Activated T-helper 1 cell treated with anti-CD3 and anti-CD28 coated beads, Interleukin-2, amount 50 U/mL, for 16 hours (primary cell): ENCODE results near the gene EFNA1.

Experiments used
- DNase-seq, 2 donors: peaks; one replicate each; pipeline ENCODE4 v3.0.0-alpha.2; 2020; ENCODE audit warnings: low read depth in 1 of 2, low spot score in 1 of 2

EFNA1 gene, protein sequence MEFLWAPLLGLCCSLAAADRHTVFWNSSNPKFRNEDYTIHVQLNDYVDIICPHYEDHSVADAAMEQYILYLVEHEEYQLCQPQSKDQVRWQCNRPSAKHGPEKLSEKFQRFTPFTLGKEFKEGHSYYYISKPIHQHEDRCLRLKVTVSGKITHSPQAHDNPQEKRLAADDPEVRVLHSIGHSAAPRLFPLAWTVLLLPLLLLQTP

DNA sequence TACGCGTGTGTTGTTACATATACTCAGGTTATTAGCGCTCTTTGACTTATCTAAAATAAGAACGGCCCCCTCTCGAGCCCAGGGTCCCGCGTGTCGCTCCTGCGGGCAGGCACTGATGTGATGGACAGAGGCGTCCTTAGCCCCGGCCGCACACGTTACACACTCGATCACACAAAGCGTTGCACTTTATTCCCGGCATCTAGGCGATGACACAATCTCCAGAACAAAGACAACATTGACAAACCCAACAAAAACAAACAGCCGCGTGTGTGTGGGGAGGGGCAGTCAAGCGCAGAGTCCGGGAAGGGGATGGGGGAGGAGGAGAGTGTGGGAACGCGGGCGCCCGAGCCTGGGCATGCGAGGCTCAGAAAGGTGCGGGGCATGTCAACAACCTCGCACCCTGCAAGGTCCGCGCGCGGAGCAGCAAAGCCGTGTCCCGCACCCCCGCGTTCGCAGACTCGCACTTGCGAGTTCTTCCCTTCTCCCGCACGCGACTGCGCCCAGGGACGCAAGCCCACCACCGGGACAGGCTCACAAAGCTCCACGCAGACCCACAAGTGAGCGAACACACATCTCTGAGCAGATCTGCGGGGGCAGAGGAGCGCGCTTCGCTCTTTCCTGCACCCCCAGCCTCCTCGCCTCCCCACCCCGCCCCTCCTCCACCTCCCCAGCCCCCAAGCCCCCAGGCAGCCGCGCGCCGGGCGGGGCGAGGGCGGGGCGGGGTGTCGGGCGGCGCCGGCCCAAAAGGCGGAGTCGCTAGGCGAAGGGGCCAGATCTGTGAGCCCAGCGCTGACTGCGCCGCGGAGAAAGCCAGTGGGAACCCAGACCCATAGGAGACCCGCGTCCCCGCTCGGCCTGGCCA lies at the start of gene EFNA1:
Gene EFNA1, plus strand, starts transcription at position 772 of the 862 bp plus-strand sequence. CDS start 102 bp downstream, outside the sequence.
- no peak for DNase-seq

DNA sequence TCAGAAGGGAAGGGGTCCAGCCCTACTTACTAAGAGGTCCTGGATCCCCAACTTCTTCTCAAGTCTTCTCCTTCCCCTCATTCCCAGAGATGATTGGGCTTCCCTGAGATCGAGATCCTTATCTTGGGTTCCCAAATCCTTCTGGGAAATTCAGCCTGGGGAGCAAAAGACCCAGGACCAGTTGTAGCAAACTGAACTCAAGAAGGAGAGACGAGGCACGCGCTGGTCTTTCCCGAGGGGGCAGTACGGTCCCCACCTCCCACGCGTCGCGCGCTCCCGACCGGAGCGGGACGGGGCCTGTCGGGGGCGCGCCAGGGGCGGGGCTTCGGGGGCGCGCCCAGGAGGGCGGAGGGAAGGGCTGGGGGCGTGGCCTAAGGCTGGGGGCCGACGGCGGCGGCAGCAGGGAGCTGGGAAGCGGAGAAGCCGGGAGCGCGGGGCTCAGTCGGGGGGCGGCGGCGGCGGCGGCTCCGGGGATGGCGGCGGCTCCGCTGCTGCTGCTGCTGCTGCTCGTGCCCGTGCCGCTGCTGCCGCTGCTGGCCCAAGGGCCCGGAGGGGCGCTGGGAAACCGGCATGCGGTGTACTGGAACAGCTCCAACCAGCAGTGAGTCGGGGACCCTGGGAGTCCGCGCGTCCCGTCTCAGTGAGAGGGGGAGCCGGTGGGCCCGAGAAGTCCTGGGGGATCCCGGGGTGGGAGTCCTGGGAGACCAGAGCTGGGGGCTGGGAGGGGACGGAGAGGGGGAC lies 49.0 kb upstream of the EFNA1 start, which contains the start of gene EFNA3:
Gene EFNA3, plus strand, starts transcription at position 369 of the 741 bp plus-strand sequence. Its CDS starts 105 bp downstream, at position 474.
- DNase-seq, result peak in 1 of 2 donors; percentile 51

DNA sequence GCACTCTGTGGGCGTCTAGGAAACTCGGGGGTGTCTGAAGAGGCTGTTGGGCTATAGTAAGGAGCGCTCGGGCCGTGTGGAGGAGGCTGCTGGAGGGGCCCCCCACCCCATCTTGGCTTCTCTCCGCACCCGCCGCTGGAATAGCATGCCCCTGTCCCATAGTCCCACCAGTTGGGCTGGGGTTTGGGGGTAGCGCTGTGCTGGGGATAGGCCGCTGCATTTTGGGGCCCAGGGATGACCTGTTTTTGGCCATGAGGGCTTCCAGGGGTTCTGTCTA lies 48.5 kb upstream of the EFNA1 start:
- no peak for DNase-seq

DNA sequence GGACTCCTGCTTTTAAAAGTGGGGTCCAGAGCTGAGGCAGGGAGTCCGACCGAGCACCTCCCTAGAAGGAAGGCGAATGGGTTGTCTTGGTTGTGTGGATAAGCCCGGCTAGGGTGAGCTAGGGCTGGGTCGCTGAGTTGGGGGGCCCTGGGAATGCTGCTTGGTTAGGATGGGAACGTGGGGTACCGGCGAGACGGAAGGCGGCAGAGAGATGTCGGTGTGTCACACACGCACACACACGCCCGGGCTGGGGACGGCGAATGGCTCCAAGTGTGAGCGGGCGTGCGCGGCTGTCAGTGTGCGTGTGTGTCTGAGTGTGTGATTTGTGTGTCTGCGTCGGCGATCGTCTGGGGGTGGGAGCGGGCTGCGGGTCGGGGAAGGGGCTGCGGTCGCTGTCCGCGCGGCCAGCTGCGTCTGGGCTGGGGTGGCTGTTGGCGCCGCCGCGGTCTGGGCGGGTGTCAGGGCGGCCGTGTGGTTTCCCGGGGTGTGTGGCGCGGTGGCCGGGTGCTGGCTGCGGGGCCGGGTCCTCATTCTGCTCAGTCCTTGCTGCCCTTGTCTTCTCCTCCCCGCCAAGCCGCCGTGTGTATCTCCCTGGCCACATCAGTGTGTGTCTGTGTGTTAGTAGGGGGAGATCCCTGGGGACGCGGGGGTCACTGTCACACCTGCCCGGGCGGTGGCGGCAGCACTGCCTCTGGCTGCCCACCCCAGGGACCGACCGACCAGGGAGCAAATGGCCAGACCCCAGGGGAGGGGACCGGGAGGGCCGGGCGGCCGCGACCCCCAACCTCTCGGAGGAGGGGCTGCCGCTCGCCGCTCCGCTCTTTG lies 48.0 kb upstream of the EFNA1 start:
- no peak for DNase-seq

DNA sequence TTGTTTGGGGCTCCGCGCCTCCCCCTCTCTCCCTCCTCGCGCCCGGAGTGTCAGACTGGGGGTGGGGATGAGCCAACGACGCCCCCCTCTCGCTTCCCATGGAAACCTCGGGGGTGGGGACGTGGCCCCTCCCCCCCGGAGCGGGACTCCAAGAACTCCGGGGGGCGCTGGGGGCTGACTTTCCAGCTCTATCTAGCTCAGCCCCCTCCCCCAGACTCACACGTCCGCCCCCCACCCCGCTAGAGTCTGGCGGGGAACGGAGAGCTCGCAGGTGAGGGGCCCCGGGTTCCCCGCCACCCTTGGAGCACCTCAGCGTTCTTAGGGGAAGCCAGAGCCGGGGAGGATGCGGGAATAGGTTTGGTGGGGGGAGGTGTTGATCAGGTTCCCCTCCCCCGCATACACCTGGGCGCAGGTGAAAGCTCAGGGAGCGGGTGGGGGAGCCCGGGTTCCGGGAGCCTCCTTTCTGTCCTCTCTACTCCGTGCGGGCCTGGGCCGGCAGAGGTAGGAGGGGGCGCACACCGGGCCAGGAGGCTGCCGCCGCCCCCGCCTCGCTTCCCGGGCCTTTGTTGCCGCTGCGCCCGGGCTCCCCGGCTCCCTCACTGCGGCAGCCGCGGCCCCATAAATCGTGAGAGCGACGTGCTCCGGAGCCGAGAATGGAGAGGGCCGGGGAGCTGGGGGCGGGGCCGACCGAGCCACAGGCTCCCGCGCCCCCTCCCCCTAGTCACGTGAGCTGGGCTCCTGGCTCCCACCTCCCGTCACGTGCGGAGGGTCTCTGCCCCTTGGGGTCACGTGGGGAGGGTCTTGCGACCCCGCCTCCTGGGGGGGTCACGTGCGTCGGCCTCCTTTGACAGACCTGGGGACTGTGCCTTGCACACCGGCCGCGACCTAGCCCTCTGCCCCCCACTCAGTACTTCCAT lies 47.1 kb upstream of the EFNA1 start:
- no peak for DNase-seq

DNA sequence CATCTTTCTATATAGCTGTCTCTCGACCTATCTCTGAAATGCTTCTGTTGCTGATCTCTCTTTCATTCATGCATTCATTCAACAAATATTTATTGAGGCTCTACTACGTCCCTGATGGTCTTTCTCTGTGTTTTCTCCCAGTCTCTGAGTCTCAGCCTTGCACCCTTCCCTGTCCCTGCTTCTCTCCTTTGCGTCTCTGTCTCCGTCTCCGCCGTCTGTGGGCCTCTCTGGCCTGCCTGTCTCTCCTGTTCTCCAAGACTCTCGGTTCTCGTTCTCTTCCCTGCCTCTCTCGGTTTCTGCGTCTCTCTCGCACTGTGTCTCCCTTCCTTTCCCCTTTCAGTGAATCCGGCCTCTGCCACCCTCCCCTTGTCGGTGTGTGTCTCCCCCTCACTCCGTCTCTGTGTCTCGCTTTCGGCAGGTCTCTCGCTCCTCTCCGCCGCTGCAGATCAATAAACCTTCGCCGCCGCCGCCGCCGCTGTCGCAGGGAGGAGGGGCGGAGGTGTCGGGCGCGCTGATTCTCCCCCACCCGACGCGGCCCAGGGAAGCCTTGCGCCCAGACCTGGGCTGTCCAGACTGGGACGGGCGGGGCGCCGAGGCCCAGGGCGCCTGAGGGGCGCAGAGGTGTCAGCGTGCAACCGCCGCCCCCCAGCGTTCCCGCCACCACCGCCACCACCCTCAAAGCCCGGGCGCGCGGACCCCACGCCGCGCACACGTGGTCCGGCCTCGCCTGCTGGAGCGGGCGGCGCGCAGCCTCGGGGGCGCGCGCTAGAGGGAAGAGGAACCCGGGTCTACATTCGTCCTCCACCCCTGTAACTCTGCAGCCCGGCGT lies 46.0 kb upstream of the EFNA1 start:
- DNase-seq, result no peak

DNA sequence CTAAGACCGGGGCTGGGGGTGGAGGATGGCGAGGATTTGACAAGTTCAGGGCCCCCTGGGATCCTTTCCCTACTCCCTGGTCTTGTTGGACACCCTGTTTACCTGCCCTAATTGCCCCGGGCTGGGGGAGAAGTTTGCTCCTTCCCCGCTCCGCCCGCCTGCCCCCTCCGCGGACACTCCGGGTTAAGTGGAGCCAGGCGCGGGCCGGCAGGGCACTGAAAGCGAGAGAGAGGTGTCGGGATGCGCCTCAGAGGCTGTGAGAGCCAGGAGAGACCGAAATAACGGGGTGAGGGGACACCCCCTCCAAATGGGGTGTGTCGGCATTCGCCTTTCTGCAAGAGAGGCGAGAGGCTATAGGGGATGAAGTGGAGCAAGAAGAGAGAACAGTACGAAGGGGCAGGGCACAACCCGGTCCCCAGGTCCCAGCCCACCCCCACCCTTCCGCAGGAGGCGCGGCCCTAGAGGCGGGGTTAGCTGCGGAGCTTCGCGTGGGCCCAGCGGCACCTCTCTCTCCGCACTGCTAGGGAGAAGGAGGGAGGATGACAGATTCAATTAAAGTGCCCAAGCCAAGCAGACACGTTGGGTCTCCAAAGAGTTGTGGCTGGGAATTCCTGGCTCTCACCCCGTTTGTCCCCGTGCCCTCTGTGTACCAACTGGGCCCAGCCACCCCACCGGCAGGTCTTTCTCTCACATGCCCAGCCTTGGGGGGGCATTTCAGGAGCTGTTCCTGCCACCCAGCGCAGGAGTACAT lies 45.2 kb upstream of the EFNA1 start:
- DNase-seq, result no peak

DNA sequence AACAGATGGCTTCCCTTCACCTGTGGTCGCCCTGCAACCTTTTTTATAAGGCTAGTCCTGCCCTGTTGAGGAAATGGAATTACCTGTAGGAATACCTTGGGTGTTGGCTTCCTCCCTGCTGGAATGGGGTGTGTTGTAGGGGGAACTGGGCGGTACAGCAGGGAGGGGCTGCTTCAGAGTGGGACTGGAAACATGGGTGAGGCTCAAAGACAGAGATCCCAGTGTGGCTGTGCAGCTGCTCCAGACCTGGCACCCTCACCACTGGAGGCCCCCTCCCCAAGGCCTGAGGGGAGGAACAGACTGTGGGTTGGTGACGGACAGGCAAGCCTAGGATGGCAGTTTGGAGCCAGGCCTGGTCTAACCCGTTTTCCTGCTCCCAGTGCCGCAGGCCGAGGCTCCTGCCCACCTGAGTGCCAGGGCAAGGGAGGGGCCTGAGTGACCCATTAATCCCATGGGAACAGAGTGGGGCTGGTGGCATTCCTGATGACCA lies 44.6 kb upstream of the EFNA1 start:
- DNase-seq, result no peak

DNA sequence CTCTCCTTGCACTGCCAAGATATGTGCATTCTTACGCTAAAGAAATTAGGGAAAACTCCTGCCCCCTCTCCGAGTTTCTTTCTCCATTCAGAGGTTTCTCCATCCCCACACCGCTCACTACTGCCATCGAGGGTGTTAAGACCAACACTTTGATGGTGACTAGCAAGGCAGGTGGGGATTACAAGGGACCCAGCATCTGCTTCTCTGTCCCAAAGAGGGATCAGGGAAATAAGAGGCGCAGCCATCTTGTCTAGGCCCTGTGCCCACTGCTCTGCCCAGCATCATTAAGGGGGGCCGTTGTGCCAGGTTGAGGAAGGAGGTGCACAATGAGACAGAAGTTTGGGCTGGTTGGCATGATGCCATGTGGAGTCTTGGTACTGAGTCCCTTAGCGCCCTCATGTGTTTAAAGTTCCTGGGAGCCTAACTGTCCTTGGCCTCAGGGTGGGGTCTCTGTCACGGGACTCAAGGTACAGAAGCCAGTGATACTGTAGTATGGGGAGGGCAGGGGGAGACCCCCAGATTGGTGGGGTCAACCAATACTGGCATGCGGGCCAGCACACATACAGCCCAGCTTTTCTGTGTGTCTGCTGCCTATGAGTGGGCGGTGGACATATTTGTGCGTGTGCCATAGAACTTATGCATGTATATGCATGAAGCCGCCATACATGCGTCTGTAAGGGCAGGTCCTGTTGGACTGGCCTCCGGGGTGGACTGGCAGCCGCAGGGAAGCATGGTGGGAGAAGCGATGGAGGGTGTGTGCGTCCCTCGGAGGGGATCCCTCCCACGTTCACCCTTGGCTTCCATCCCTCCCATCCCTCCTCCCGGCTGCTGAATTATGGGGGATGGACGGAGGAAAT lies 43.6 kb upstream of the EFNA1 start:
- DNase-seq, result no peak

DNA sequence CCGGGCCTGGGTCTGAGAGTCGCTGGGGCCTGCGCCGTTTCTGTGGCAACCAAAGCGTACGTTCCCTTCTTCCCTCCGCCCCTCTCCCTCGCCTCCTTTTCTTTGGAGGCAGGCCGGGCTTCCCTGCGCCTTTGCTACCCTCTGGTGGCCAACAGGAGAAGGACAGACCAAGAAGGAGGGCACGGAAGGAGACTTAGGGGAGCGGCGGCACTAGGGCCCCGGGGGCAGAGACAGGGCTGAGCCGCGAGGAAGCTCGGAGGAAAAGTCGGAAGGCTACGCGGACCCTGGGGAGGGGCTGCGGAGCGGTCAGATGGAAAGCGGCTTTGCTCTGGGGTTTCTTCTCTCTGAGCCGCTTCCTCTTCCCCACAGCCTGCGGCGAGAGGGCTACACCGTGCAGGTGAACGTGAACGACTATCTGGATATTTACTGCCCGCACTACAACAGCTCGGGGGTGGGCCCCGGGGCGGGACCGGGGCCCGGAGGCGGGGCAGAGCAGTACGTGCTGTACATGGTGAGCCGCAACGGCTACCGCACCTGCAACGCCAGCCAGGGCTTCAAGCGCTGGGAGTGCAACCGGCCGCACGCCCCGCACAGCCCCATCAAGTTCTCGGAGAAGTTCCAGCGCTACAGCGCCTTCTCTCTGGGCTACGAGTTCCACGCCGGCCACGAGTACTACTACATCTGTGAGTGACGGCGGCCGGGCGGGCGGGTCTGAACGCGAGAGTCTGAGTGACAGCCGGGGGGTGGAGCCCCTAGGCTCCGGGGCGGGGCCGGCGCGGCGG lies 42.8 kb upstream of the EFNA1 start:
- DNase-seq, result peak; percentile 82 to 87

DNA sequence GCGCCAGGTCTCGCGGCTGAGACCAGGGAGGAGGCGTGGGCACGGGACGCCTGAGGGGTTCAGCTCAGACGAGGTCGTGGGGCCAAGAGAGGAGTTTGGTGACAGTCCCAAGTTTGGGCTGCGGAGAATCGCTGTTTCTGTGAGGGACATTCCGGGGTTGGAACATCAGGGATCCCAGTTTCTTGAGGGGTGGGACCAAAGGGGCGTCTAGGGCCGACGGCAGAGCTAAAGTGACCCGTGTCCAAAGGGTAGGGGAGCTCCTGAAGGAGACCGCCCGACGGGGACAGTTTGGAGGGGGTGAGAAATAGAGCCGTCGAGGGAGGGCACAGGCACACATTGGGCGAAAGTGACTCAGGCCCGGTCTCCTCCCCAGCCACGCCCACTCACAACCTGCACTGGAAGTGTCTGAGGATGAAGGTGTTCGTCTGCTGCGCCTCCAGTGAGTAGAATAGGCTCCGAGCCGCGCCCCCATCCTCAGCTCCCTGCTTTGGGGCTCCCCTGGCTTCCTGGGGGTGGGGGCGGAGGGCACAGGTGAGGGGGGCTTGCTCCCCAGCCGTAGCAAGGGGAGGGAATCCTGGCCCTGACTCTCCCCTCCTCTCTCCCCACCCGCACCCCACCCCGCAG lies 42.1 kb upstream of the EFNA1 start:
- DNase-seq, result peak; percentile 53 to 62

DNA sequence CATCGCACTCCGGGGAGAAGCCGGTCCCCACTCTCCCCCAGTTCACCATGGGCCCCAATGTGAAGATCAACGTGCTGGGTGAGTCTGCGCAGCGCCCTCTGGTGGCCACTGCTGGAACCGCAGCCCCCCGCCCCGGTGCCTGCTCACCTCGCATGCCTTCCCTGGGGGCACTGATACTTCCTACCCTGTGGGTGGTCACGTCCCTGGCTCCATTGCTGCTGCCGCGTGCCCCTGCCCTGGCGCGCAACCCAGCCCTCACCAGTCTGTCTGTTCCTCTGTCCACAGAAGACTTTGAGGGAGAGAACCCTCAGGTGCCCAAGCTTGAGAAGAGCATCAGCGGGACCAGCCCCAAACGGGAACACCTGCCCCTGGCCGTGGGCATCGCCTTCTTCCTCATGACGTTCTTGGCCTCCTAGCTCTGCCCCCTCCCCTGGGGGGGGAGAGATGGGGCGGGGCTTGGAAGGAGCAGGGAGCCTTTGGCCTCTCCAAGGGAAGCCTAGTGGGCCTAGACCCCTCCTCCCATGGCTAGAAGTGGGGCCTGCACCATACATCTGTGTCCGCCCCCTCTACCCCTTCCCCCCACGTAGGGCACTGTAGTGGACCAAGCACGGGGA lies 41.4 kb upstream of the EFNA1 start:
- peak; percentile 71 to 75 for DNase-seq

DNA sequence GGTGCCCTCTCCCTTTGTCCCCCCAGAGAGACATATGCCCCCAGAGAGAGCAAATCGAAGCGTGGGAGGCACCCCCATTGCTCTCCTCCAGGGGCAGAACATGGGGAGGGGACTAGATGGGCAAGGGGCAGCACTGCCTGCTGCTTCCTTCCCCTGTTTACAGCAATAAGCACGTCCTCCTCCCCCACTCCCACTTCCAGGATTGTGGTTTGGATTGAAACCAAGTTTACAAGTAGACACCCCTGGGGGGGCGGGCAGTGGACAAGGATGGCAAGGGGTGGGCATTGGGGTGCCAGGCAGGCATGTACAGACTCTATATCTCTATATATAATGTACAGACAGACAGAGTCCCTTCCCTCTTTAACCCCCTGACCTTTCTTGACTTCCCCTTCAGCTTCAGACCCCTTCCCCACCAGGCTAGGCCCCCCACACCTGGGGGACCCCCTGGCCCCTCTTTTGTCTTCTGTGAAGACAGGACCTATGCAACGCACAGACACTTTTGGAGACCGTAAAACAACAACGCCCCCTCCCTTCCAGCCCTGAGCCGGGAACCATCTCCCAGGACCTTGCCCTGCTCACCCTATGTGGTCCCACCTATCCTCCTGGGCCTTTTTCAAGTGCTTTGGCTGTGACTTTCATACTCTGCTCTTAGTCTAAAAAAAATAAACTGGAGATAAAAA lies 40.7 kb upstream of the EFNA1 start:
- no peak for DNase-seq

DNA sequence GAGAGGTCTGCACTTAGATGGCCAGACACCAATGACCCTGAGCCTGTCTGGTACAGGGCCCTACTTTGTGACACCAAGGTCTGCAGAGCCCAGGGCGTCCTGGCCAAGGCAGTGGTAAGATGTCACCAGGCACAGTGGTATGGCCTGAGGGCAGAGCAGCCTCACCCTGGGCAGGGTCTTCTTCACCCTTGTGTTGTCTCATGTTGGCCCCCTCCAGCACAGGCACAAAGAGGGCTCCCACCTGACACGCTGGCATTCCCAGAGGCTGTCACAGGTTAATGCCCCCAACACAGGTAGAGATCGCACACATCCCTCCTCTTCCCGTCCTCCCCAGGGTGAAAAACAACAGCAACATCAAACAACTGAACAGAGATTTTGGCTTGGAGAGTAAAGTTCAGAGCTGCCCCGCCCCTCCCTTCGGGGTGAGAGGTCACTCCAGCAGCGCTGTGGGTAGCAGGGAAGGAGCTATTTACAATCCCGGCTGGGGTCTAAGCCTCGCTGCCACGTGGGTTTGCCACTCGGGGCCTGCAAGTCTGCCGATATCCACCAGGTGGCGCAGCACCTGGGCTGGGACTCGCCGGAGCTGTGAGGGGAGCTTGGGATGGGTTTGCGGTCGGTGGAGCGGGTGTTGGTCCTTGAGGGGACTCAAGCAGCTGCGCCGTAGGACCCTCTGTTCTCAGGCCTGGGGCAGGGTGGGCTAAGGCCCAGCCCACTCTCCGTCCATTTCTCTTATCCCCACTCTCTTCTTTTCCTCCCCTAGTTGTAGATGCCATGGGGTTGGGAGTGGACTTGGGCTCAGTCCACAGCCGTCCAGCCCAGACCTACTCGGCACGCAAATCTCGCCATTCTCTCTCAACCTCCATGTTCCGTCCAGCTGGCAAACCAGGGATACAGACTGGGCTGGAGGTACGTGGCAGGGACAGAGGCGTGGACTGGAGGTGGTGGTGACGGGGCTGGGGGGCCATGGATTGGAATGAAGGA lies 36.3 kb upstream of the EFNA1 start:
- peak; percentile 67 to 73 for DNase-seq
